Naive thymus-derived CD8-positive, alpha-beta T cell (primary cell): ENCODE results near the gene INTU. TPM values are rescaled to one million over a fixed set of nuclear protein-coding genes. Genes with fewer than 3 reads are reported as not detected.
"Not testable (repeated sequence)": the region's sequence is repeated elsewhere in the genome, so short reads cannot be mapped to it uniquely, and the experiment has no call there.

Experiments used
- ATAC-seq, 2 donors: fragments of 150-1000 bp; cut with Tn5 transposase in 1 of 2; sonication (Bioruptor Pico), chemical (Tn5 transposase) in 1 of 2; 1 replicate in 1 of 2; 2 replicates in 1 of 2; pipeline ENCODE4 v1.10.0; 2021; ENCODE audit warnings: mild to moderate bottlenecking in 2 of 2, moderate library complexity in 2 of 2
- POLR2A ChIA-PET: fragments of 350-600 bp; sonication (Branson Sonifier 250); formaldehyde crosslinking; loops from one replicate; lab custom pipeline; 2021; ENCODE audit warnings: antibody characterized with exemption; lab: Charles Lee
- DNase-seq, 10 donors: peaks; one replicate each; pipeline versions ENCODE4 v3.0.0 to v3.0.0-alpha.2; 2020 to 2022
- H3K27ac Mint-ChIP-seq, 10 donors: one replicate each; pipeline ENCODE4 v1.8.0; 2020 to 2022; ENCODE audit warnings: mild to moderate bottlenecking in 10 of 10, mixed read lengths in 10 of 10, moderate library complexity in 4 of 10, inconsistent platforms in 1 of 10
- H3K27me3 Mint-ChIP-seq, 5 donors: one replicate each; pipeline ENCODE4 v1.8.0; 2021 to 2022; ENCODE audit warnings: mixed read lengths in 5 of 5
- H3K36me3 Mint-ChIP-seq, 3 donors: one replicate each; pipeline ENCODE4 v1.8.0; 2020 to 2022; ENCODE audit warnings: mixed read lengths in 3 of 3, mild to moderate bottlenecking in 2 of 3, inconsistent platforms in 1 of 3
- H3K4me1 Mint-ChIP-seq, 4 donors: one replicate each; pipeline ENCODE4 v1.8.0; 2021 to 2022; ENCODE audit warnings: mixed read lengths in 4 of 4
- H3K4me3 Mint-ChIP-seq, 10 donors: one replicate each; pipeline ENCODE4 v1.8.0; 2020 to 2022; ENCODE audit warnings: mild to moderate bottlenecking in 10 of 10, mixed read lengths in 10 of 10, moderate library complexity in 6 of 10, inconsistent platforms in 1 of 10
- H3K9me3 Mint-ChIP-seq, 9 donors: one replicate each; pipeline ENCODE4 v1.8.0; 2020 to 2022; ENCODE audit warnings: mixed read lengths in 9 of 9, mild to moderate bottlenecking in 3 of 9, inconsistent platforms in 1 of 9, moderate library complexity in 1 of 9
- polyA plus RNA-seq, 3 donors: library from polyadenylated mRNA; unstranded; fragments of 300-500 nt; fragmentation: Illumina TruSeq; gene quantifications; one replicate each; pipeline ENCODE4 v1.2.3, GENCODE V29; 2021
- total RNA-seq, 8 experiments: library from RNA in 2 of 8; stranded (reverse) in 2 of 8; gene quantifications; one replicate each; pipeline ENCODE4 v1.2.3 and lab custom pipeline; 2021 to 2026

INTU gene
- under 1 TPM; 0.60 to 0.80 TPM for total RNA-seq
- polyA plus RNA-seq, result under 1 TPM in 1 of 3 donors, not detected in 2; 0.14 TPM
- total RNA-seq (lab: John Stamatoyannopoulos, UW), result 0 to 0.26 (median 0) reads per million in 6 experiments

- Mint-ChIP-seq H3K36me3 (no peaks in the 10 kb centered on the region), H3K4me3 (peak within 1 kb of the TSS; percentile 73 to 91 (median 84)), H3K27me3 (peaks cover 26 to 51% (median 37%) of the 10 kb centered on the region in 5 donors), H3K9me3 (peaks cover 0 to 2% (median 0%) of the 10 kb centered on the region in 9 donors), H3K4me1 (peaks cover 8 to 13% (median 12%) of the 10 kb centered on the region in 4 donors), H3K27ac (no peak within 1 kb of the TSS)
- ATAC-seq (peak; percentile 52 to 68), DNase-seq (peak in 1 of 10 donors; percentile 4)
- POLR2A ChIA-PET, result no interaction called here
Observed at GRCh38 chr4:127632420-127633403, at the start of gene INTU. TSS of gene INTU (plus strand) at chr4:127632957. CDS start at chr4:127633035, 78 bp downstream.

- H3K4me1 Mint-ChIP-seq, H3K36me3 Mint-ChIP-seq, DNase-seq, H3K9me3 Mint-ChIP-seq, POLR2A ChIA-PET, H3K27ac Mint-ChIP-seq, ATAC-seq, H3K4me3 Mint-ChIP-seq: not testable (repeated sequence)
- H3K27me3 Mint-ChIP-seq, result peaks cover 4 to 14% (median 8%) of the 10 kb centered on the region in 5 donors
Observed at GRCh38 chr4:127586496-127586895, 46.3 kb upstream of the INTU start.

GRCh38 chr4:127586922-127587571 lies 45.7 kb upstream of the INTU start:
- Mint-ChIP-seq H3K4me3 (no peak overlapping the region), H3K4me1 (no peaks in the 10 kb centered on the region), H3K9me3 (peaks cover 0 to 4% (median 0%) of the 10 kb centered on the region in 9 donors), H3K27me3 (peaks cover 5 to 14% (median 8%) of the 10 kb centered on the region in 5 donors), H3K36me3 (no peaks in the 10 kb centered on the region), H3K27ac (no peak overlapping the region)
- POLR2A ChIA-PET, result no interaction called here
- ATAC-seq (no peak), DNase-seq (no peak)

- peaks cover 5 to 14% (median 7%) of the 10 kb centered on the region in 5 donors for H3K27me3 Mint-ChIP-seq
- H3K36me3 Mint-ChIP-seq, H3K9me3 Mint-ChIP-seq, DNase-seq, H3K4me1 Mint-ChIP-seq, H3K27ac Mint-ChIP-seq, ATAC-seq, H3K4me3 Mint-ChIP-seq, POLR2A ChIA-PET: not testable (repeated sequence)
Observed at GRCh38 chr4:127589153-127589552, 43.6 kb upstream of the INTU start.

- Mint-ChIP-seq H3K36me3 (no peaks in the 10 kb centered on the region), H3K27me3 (peaks cover 0 to 9% (median 0%) of the 10 kb centered on the region in 5 donors), H3K27ac (no peak overlapping the region), H3K4me3 (no peak overlapping the region), H3K9me3 (peaks cover 0 to 3% (median 0%) of the 10 kb centered on the region in 9 donors), H3K4me1 (no peaks in the 10 kb centered on the region)
- POLR2A ChIA-PET, result no interaction called here
- ATAC-seq (no peak), DNase-seq (no peak)
Observed at GRCh38 chr4:127598656-127599055, 34.1 kb upstream of the INTU start.

- POLR2A ChIA-PET, result no interaction called here
- no peaks in the 10 kb centered on the region for H3K36me3 Mint-ChIP-seq
- H3K4me3 Mint-ChIP-seq, result no peak overlapping the region
Observed at GRCh38 chr4:127601029-127601428, 31.7 kb upstream of the INTU start.

GRCh38 chr4:127604949-127605709 lies 27.6 kb upstream of the INTU start:
- Mint-ChIP-seq H3K9me3 (no peaks in the 10 kb centered on the region), H3K27me3 (peaks cover 4 to 17% (median 8%) of the 10 kb centered on the region in 5 donors), H3K27ac (no peak overlapping the region), H3K4me3 (no peak overlapping the region), H3K4me1 (no peaks in the 10 kb centered on the region), H3K36me3 (no peaks in the 10 kb centered on the region)
- DNase-seq (no peak), ATAC-seq (no peak)
- POLR2A ChIA-PET, result no interaction called here

More at GRCh38 chr4:127601029-127601428, 31.7 kb upstream of the INTU start:
- Mint-ChIP-seq H3K9me3 (no peaks in the 10 kb centered on the region), H3K27me3 (peaks cover 3 to 9% (median 4%) of the 10 kb centered on the region in 5 donors), H3K4me1 (no peaks in the 10 kb centered on the region), H3K27ac (no peak overlapping the region)
- DNase-seq (no peak), ATAC-seq (no peak)

- POLR2A ChIA-PET, result no interaction called here
- H3K4me3 Mint-ChIP-seq, result no peak overlapping the region
- no peaks in the 10 kb centered on the region for H3K36me3 Mint-ChIP-seq
- H3K9me3 Mint-ChIP-seq, result no peaks in the 10 kb centered on the region
- no peak for DNase-seq
- no peak for ATAC-seq
- peaks cover 6 to 17% (median 8%) of the 10 kb centered on the region in 5 donors for H3K27me3 Mint-ChIP-seq
- H3K27ac Mint-ChIP-seq, result no peak overlapping the region
- no peaks in the 10 kb centered on the region for H3K4me1 Mint-ChIP-seq
Observed at GRCh38 chr4:127606823-127607222, 25.9 kb upstream of the INTU start.

- H3K4me1 Mint-ChIP-seq, result no peaks in the 10 kb centered on the region
Observed at GRCh38 chr4:127609484-127609883, 23.3 kb upstream of the INTU start.

GRCh38 chr4:127610488-127610887 lies 22.3 kb upstream of the INTU start:
- H3K4me1 Mint-ChIP-seq, result no peaks in the 10 kb centered on the region
- H3K27me3 Mint-ChIP-seq, result peaks cover 6 to 21% (median 14%) of the 10 kb centered on the region in 5 donors
- H3K9me3 Mint-ChIP-seq, result no peaks in the 10 kb centered on the region
- DNase-seq (no peak), ATAC-seq (no peak)
- H3K4me3 Mint-ChIP-seq, result no peak overlapping the region
- H3K36me3 Mint-ChIP-seq, result no peaks in the 10 kb centered on the region
- POLR2A ChIA-PET, result no interaction called here
- H3K27ac Mint-ChIP-seq, result no peak overlapping the region

More at GRCh38 chr4:127609484-127609883, 23.3 kb upstream of the INTU start:
- no peak for ATAC-seq
- Mint-ChIP-seq H3K27me3 (peaks cover 8 to 24% (median 17%) of the 10 kb centered on the region in 5 donors), H3K4me3 (no peak overlapping the region), H3K27ac (no peak overlapping the region), H3K9me3 (no peaks in the 10 kb centered on the region), H3K36me3 (no peaks in the 10 kb centered on the region)
- DNase-seq, result no peak
- POLR2A ChIA-PET, result no interaction called here

GRCh38 chr4:127616898-127617297 lies 15.9 kb upstream of the INTU start:
- Mint-ChIP-seq H3K4me1 (no peaks in the 10 kb centered on the region), H3K27ac (no peak overlapping the region), H3K4me3 (no peak overlapping the region), H3K36me3 (peaks cover 0 to 6% (median 0%) of the 10 kb centered on the region in 3 donors), H3K9me3 (peaks cover 0 to 26% (median 3%) of the 10 kb centered on the region in 9 donors), H3K27me3 (peaks cover 17 to 48% (median 36%) of the 10 kb centered on the region in 5 donors)
- ATAC-seq, result no peak
- no peak for DNase-seq
- POLR2A ChIA-PET, result no interaction called here

GRCh38 chr4:127618427-127618826 lies 14.3 kb upstream of the INTU start:
- Mint-ChIP-seq H3K4me3 (no peak overlapping the region), H3K27ac (no peak overlapping the region), H3K9me3 (peaks cover 0 to 26% (median 5%) of the 10 kb centered on the region in 9 donors), H3K4me1 (peaks cover under 1 to 5% (median 3%) of the 10 kb centered on the region in 4 donors), H3K27me3 (peaks cover 24 to 51% (median 38%) of the 10 kb centered on the region in 5 donors), H3K36me3 (peaks cover 0 to 6% (median 0%) of the 10 kb centered on the region in 3 donors)
- POLR2A ChIA-PET, result no interaction called here
- DNase-seq, result no peak
- ATAC-seq, result no peak
